ENCODE data around the gene ZYG11A. TPM values are rescaled to one million over a fixed set of nuclear protein-coding genes. Genes with fewer than 3 reads are reported as not detected.

ZYG11A gene
- total RNA-seq, 5 donors from 2014 or later (not counting 1 experiment from before 2014, with no cell fraction given) = 0.09 to 0.15 (median 0.09) TPM

- Histone ChIP-seq H3K9me3 (no peaks in the 10 kb centered on the region), H3K4me1 (ENCODE audit: control insufficient read depth in 1 of 2, extremely low read depth in 1 of 2, insufficient read depth in 2 of 2, low read length in 2 of 2) (peaks cover 0 to 2% of the 10 kb centered on the region in 2 experiments), H3K27ac (ENCODE audit: low read length) (no peak overlapping the region), H3K27me3 (replicated peaks in 1 of 2; ENCODE audit: control insufficient read depth in 2 of 2, extremely low read depth in 1 of 2, insufficient read depth in 2 of 2, low read length in 1 of 2) (peaks cover 3 to 36% of the 10 kb centered on the region in 2 experiments), H3K36me3 (ENCODE audit: control insufficient read depth in 2 of 2, extremely low read depth in 1 of 2, insufficient read depth in 1 of 2, low read length in 1 of 2) (no peaks in the 10 kb centered on the region), H3K4me3 (ENCODE audit: control insufficient read depth in 1 of 2, extremely low read depth in 1 of 2, low read length in 1 of 2) (no peak overlapping the region)
- Mint-ChIP-seq H3K4me1 (peaks cover 0 to 7% (median 1%) of the 10 kb centered on the region in 3 donors), H3K9me3 (no peaks in the 10 kb centered on the region), H3K36me3 (no peaks in the 10 kb centered on the region), H3K4me3 (no peak overlapping the region), H3K27me3 (peaks cover 21 to 31% of the 10 kb centered on the region in 2 donors), H3K27ac (no peak overlapping the region)
- no CpG with 5 or more reads among the region's 5 CpGs for WGBS (ENCODE audit: insufficient coverage)
- DNase-seq = no peak
- ChIA-PET CTCF (no interaction called here), POLR2A (no interaction called here)
- no peak for ATAC-seq (replicated peaks in 1 of 4)
Observed at GRCh38 chr1:52848423-52848822, 5.9 kb downstream of the ZYG11A start.

GRCh38 chr1:52850951-52851350 is 8.4 kb downstream of the ZYG11A start:
- no CpG with 5 or more reads among the region's 4 CpGs for WGBS (ENCODE audit: insufficient coverage)
- ChIA-PET CTCF (no interaction called here), POLR2A (no interaction called here)

GRCh38 chr1:52852854-52853253 is 10.3 kb downstream of the ZYG11A start:
- WGBS (ENCODE audit: insufficient coverage) = no CpG with 5 or more reads among the region's 2 CpGs
- Histone ChIP-seq H3K4me1 (ENCODE audit: control insufficient read depth in 1 of 2, extremely low read depth in 1 of 2, insufficient read depth in 2 of 2, low read length in 2 of 2) (no peaks in the 10 kb centered on the region), H3K27ac (ENCODE audit: low read length) (no peak overlapping the region), H3K9me3 (no peaks in the 10 kb centered on the region), H3K36me3 (ENCODE audit: control insufficient read depth in 2 of 2, extremely low read depth in 1 of 2, insufficient read depth in 1 of 2, low read length in 1 of 2) (no peaks in the 10 kb centered on the region), H3K4me3 (ENCODE audit: control insufficient read depth in 1 of 2, extremely low read depth in 1 of 2, low read length in 1 of 2) (no peak overlapping the region), H3K27me3 (replicated peaks in 1 of 2; ENCODE audit: control insufficient read depth in 2 of 2, extremely low read depth in 1 of 2, insufficient read depth in 2 of 2, low read length in 1 of 2) (peaks cover 0 to 18% of the 10 kb centered on the region in 2 experiments)
- no peak overlapping the region for H3K27ac Mint-ChIP-seq
- H3K4me1 Mint-ChIP-seq = no peaks in the 10 kb centered on the region
- ChIA-PET POLR2A (no interaction called here), CTCF (no interaction called here)
- no peaks in the 10 kb centered on the region for H3K36me3 Mint-ChIP-seq
- H3K4me3 Mint-ChIP-seq = no peak overlapping the region
- H3K27me3 Mint-ChIP-seq = peaks cover 9% of the 10 kb centered on the region in 2 donors
- ATAC-seq (replicated peaks in 1 of 4) (no peak), DNase-seq (no peak)
- H3K9me3 Mint-ChIP-seq = no peaks in the 10 kb centered on the region

More at GRCh38 chr1:52850951-52851350, 8.4 kb downstream of the ZYG11A start:
- no peak for ATAC-seq (replicated peaks in 1 of 4)
- no peak for DNase-seq
- peaks cover 0 to 26% of the 10 kb centered on the region in 2 experiments for H3K27me3 ChIP-seq (replicated peaks in 1 of 2; ENCODE audit: control insufficient read depth in 2 of 2, extremely low read depth in 1 of 2, insufficient read depth in 2 of 2, low read length in 1 of 2)
- H3K36me3 ChIP-seq (ENCODE audit: control insufficient read depth in 2 of 2, extremely low read depth in 1 of 2, insufficient read depth in 1 of 2, low read length in 1 of 2) = no peaks in the 10 kb centered on the region
- Mint-ChIP-seq H3K27me3 (peaks cover 9 to 16% of the 10 kb centered on the region in 2 donors), H3K4me1 (no peaks in the 10 kb centered on the region), H3K4me3 (no peak overlapping the region), H3K27ac (no peak overlapping the region), H3K36me3 (no peaks in the 10 kb centered on the region), H3K9me3 (no peaks in the 10 kb centered on the region)
- no peak overlapping the region for H3K27ac ChIP-seq (ENCODE audit: low read length)
- H3K4me1 ChIP-seq (ENCODE audit: control insufficient read depth in 1 of 2, extremely low read depth in 1 of 2, insufficient read depth in 2 of 2, low read length in 2 of 2) = no peaks in the 10 kb centered on the region
- no peak overlapping the region for H3K4me3 ChIP-seq (ENCODE audit: control insufficient read depth in 1 of 2, extremely low read depth in 1 of 2, low read length in 1 of 2)
- H3K9me3 ChIP-seq = no peaks in the 10 kb centered on the region

- H3K4me3 ChIP-seq (ENCODE audit: control insufficient read depth in 1 of 2, extremely low read depth in 1 of 2, low read length in 1 of 2) = no peak overlapping the region
- H3K27me3 ChIP-seq (replicated peaks in 1 of 2; ENCODE audit: control insufficient read depth in 2 of 2, extremely low read depth in 1 of 2, insufficient read depth in 2 of 2, low read length in 1 of 2) = peaks cover 0 to 6% of the 10 kb centered on the region in 2 experiments
- H3K27me3 Mint-ChIP-seq = peaks cover 3 to 7% of the 10 kb centered on the region in 2 donors
- ChIA-PET CTCF (no interaction called here), POLR2A (no interaction called here)
- no peak overlapping the region for H3K4me3 Mint-ChIP-seq
- DNase-seq = no peak
- H3K27ac Mint-ChIP-seq = no peak overlapping the region
- no peaks in the 10 kb centered on the region for H3K4me1 Mint-ChIP-seq
- no peaks in the 10 kb centered on the region for H3K4me1 ChIP-seq (ENCODE audit: control insufficient read depth in 1 of 2, extremely low read depth in 1 of 2, insufficient read depth in 2 of 2, low read length in 2 of 2)
- H3K9me3 Mint-ChIP-seq = no peaks in the 10 kb centered on the region
- WGBS (ENCODE audit: insufficient coverage) = 75% methylated on average over 1 of the region's 4 CpGs
- H3K36me3 ChIP-seq (ENCODE audit: control insufficient read depth in 2 of 2, extremely low read depth in 1 of 2, insufficient read depth in 1 of 2, low read length in 1 of 2) = no peaks in the 10 kb centered on the region
- H3K9me3 ChIP-seq = no peaks in the 10 kb centered on the region
- ATAC-seq (replicated peaks in 1 of 4) = no peak
- no peaks in the 10 kb centered on the region for H3K36me3 Mint-ChIP-seq
- H3K27ac ChIP-seq (ENCODE audit: low read length) = no peak overlapping the region
Observed at GRCh38 chr1:52855584-52855983, 13.0 kb downstream of the ZYG11A start.

GRCh38 chr1:52856026-52856425 is 13.5 kb downstream of the ZYG11A start:
- Histone ChIP-seq H3K27ac (ENCODE audit: low read length) (no peak overlapping the region), H3K27me3 (replicated peaks in 1 of 2; ENCODE audit: control insufficient read depth in 2 of 2, extremely low read depth in 1 of 2, insufficient read depth in 2 of 2, low read length in 1 of 2) (peaks cover 0 to 4% of the 10 kb centered on the region in 2 experiments), H3K4me3 (ENCODE audit: control insufficient read depth in 1 of 2, extremely low read depth in 1 of 2, low read length in 1 of 2) (no peak overlapping the region), H3K36me3 (ENCODE audit: control insufficient read depth in 2 of 2, extremely low read depth in 1 of 2, insufficient read depth in 1 of 2, low read length in 1 of 2) (no peaks in the 10 kb centered on the region), H3K4me1 (ENCODE audit: control insufficient read depth in 1 of 2, extremely low read depth in 1 of 2, insufficient read depth in 2 of 2, low read length in 2 of 2) (no peaks in the 10 kb centered on the region), H3K9me3 (no peaks in the 10 kb centered on the region)
- H3K36me3 Mint-ChIP-seq = no peaks in the 10 kb centered on the region
- no peaks in the 10 kb centered on the region for H3K9me3 Mint-ChIP-seq
- CTCF ChIA-PET = no interaction called here
- no peaks in the 10 kb centered on the region for H3K4me1 Mint-ChIP-seq
- ATAC-seq (replicated peaks in 1 of 4) (no peak), DNase-seq (no peak)
- no peak overlapping the region for H3K27ac Mint-ChIP-seq
- POLR2A ChIA-PET = no interaction called here
- no peak overlapping the region for H3K4me3 Mint-ChIP-seq
- WGBS (ENCODE audit: insufficient coverage) = no CpG with 5 or more reads among the region's 4 CpGs
- peaks cover 0 to 4% of the 10 kb centered on the region in 2 donors for H3K27me3 Mint-ChIP-seq

GRCh38 chr1:52857443-52857842 is 14.9 kb downstream of the ZYG11A start:
- H3K36me3 ChIP-seq (ENCODE audit: control insufficient read depth in 2 of 2, extremely low read depth in 1 of 2, insufficient read depth in 1 of 2, low read length in 1 of 2) = no peaks in the 10 kb centered on the region
- no peaks in the 10 kb centered on the region for H3K4me1 Mint-ChIP-seq
- no peaks in the 10 kb centered on the region for H3K27me3 ChIP-seq (replicated peaks in 1 of 2; ENCODE audit: control insufficient read depth in 2 of 2, extremely low read depth in 1 of 2, insufficient read depth in 2 of 2, low read length in 1 of 2)
- no peak overlapping the region for H3K27ac ChIP-seq (ENCODE audit: low read length)
- ATAC-seq (replicated peaks in 1 of 4) = no peak
- CTCF ChIA-PET = no interaction called here
- POLR2A ChIA-PET = interaction anchor here (0.5 to 0.6 kb wide), 2 partner anchors 11 to 12 kb away, joined by 4 to 11 read pairs; no protein-coding TSS in a partner anchor
- no peak overlapping the region for H3K4me3 ChIP-seq (ENCODE audit: control insufficient read depth in 1 of 2, extremely low read depth in 1 of 2, low read length in 1 of 2)
- WGBS (ENCODE audit: insufficient coverage) = no CpG with 5 or more reads among the region's 4 CpGs
- no peak for DNase-seq
- no peaks in the 10 kb centered on the region for H3K4me1 ChIP-seq (ENCODE audit: control insufficient read depth in 1 of 2, extremely low read depth in 1 of 2, insufficient read depth in 2 of 2, low read length in 2 of 2)
- no peak overlapping the region for H3K4me3 Mint-ChIP-seq
- H3K9me3 Mint-ChIP-seq = no peaks in the 10 kb centered on the region
- H3K27me3 Mint-ChIP-seq = no peaks in the 10 kb centered on the region
- no peaks in the 10 kb centered on the region for H3K36me3 Mint-ChIP-seq
- H3K27ac Mint-ChIP-seq = no peak overlapping the region
- no peaks in the 10 kb centered on the region for H3K9me3 ChIP-seq
